IPS DF 4.7 (cell line): Measurements from ENCODE around the gene IL31.

ENCODE experiments used
- DNase-seq: peaks from one replicate; pipeline ENCODE4 v3.0.0-alpha.2; 2013; ENCODE audit warnings: low spot score; ENCODE audit errors: extremely low read depth

IL31 gene

GRCh38 chr12:122158700-122159285 lies 15.2 kb downstream of the IL31 start:
- no peak for DNase-seq

GRCh38 chr12:122155705-122156104 lies 18.3 kb downstream of the IL31 start:
- DNase-seq = no peak

- no peak for DNase-seq
These were observed 21.3 kb downstream of the IL31 start for GRCh38 chr12:122152754-122153153.

GRCh38 chr12:122150127-122150681 lies 23.8 kb downstream of the IL31 start:
- no peak for DNase-seq

- DNase-seq = no peak
These were observed 25.4 kb downstream of the IL31 start for GRCh38 chr12:122148657-122149056.

- no peak for DNase-seq
These were observed 26.3 kb downstream of the IL31 start for GRCh38 chr12:122147514-122148290.

- DNase-seq = no peak
These were observed 28.3 kb downstream of the IL31 start for GRCh38 chr12:122145505-122146330.

GRCh38 chr12:122144885-122145284 lies 29.1 kb downstream of the IL31 start:
- no peak for DNase-seq

- DNase-seq = no peak
These were observed 31.2 kb downstream of the IL31 start for GRCh38 chr12:122142857-122143256.

GRCh38 chr12:122141911-122142725 lies 31.9 kb downstream of the IL31 start:
- no peak for DNase-seq

GRCh38 chr12:122140467-122141257 lies 33.4 kb downstream of the IL31 start:
- DNase-seq = no peak

GRCh38 chr12:122139941-122140340 lies 34.1 kb downstream of the IL31 start:
- DNase-seq = no peak

GRCh38 chr12:122139266-122139665 lies 34.8 kb downstream of the IL31 start:
- DNase-seq = no peak

- DNase-seq = no peak
These were observed 35.4 kb downstream of the IL31 start for GRCh38 chr12:122138616-122139015.

GRCh38 chr12:122138181-122138580 lies 35.8 kb downstream of the IL31 start:
- DNase-seq = no peak

- no peak for DNase-seq
These were observed 36.3 kb downstream of the IL31 start for GRCh38 chr12:122137681-122138080.

- DNase-seq = no peak
These were observed 36.8 kb downstream of the IL31 start for GRCh38 chr12:122137229-122137628.

- DNase-seq = no peak
These were observed 38.5 kb downstream of the IL31 start for GRCh38 chr12:122135437-122136031.

- DNase-seq = no peak
These were observed 40.6 kb downstream of the IL31 start for GRCh38 chr12:122133192-122133950.
